HUES6 (cell line): Measurements from ENCODE around the gene TCOF1.

Source experiments
- H3K27ac ChIP-seq: 2 replicates; pipeline ENCODE4 v1.7.0; 2013; ENCODE audit warnings: low read depth, mild to moderate bottlenecking, low read length, inconsistent platforms
- H3K27me3 ChIP-seq: 2 replicates; pipeline ENCODE4 v1.6.1; 2013; ENCODE audit warnings: low read length; ENCODE audit not compliant: control insufficient read depth, insufficient read depth
- H3K36me3 ChIP-seq: 2 replicates; pipeline ENCODE4 v1.6.1; 2013; ENCODE audit warnings: low read length; ENCODE audit not compliant: control insufficient read depth, insufficient read depth
- H3K4me1 ChIP-seq: 2 replicates; pipeline ENCODE4 v1.6.1; 2013; ENCODE audit warnings: low read length; ENCODE audit not compliant: control insufficient read depth, insufficient read depth
- H3K4me3 ChIP-seq: 2 replicates; pipeline ENCODE4 v1.5.1; 2013; ENCODE audit warnings: low read depth, low read length
- H3K9ac ChIP-seq: one replicate; pipeline ENCODE4 v1.6.1; 2013; ENCODE audit warnings: mild to moderate bottlenecking, low read length
- H3K9me3 ChIP-seq: 2 replicates; pipeline ENCODE4 v1.6.1; 2013; ENCODE audit warnings: low read depth, low read length; ENCODE audit not compliant: control insufficient read depth, insufficient read depth

TCOF1 gene

GRCh38 chr5:150374651-150375050 lies 17.2 kb downstream of the TCOF1 start:
- no peaks in the 10 kb centered on the region for H3K9me3 ChIP-seq
- no peak overlapping the region for H3K27ac ChIP-seq
- H3K4me3 ChIP-seq, result no peak overlapping the region
- H3K4me1 ChIP-seq, result no peaks in the 10 kb centered on the region
- H3K9ac ChIP-seq, result no peak overlapping the region
- peaks cover 100% of the 10 kb centered on the region for H3K36me3 ChIP-seq
- H3K27me3 ChIP-seq, result no peaks in the 10 kb centered on the region

- Histone ChIP-seq H3K4me1 (no peaks in the 10 kb centered on the region), H3K9me3 (no peaks in the 10 kb centered on the region), H3K4me3 (no peak overlapping the region), H3K9ac (peak overlapping the region; percentile 10), H3K27me3 (no peaks in the 10 kb centered on the region), H3K36me3 (peaks cover 100% of the 10 kb centered on the region), H3K27ac (no peak overlapping the region)
Measured at GRCh38 chr5:150376799-150377771, 19.6 kb downstream of the TCOF1 start.

GRCh38 chr5:150377964-150378694 lies 20.6 kb downstream of the TCOF1 start:
- Histone ChIP-seq H3K27me3 (no peaks in the 10 kb centered on the region), H3K27ac (no peak overlapping the region), H3K9ac (no peak overlapping the region), H3K4me3 (no peak overlapping the region), H3K36me3 (peaks cover 100% of the 10 kb centered on the region), H3K9me3 (no peaks in the 10 kb centered on the region), H3K4me1 (no peaks in the 10 kb centered on the region)

GRCh38 chr5:150384701-150385100 lies 27.2 kb downstream of the TCOF1 start:
- no peak overlapping the region for H3K9ac ChIP-seq
- H3K27me3 ChIP-seq, result no peaks in the 10 kb centered on the region
- no peak overlapping the region for H3K4me3 ChIP-seq
- H3K4me1 ChIP-seq, result no peaks in the 10 kb centered on the region
- H3K9me3 ChIP-seq, result no peaks in the 10 kb centered on the region
- no peak overlapping the region for H3K27ac ChIP-seq
- H3K36me3 ChIP-seq, result peaks cover 100% of the 10 kb centered on the region

GRCh38 chr5:150386024-150386855 lies 28.7 kb downstream of the TCOF1 start:
- Histone ChIP-seq H3K27me3 (no peaks in the 10 kb centered on the region), H3K9me3 (no peaks in the 10 kb centered on the region), H3K4me1 (no peaks in the 10 kb centered on the region), H3K27ac (no peak overlapping the region), H3K9ac (no peak overlapping the region), H3K36me3 (peaks cover 100% of the 10 kb centered on the region), H3K4me3 (no peak overlapping the region)

GRCh38 chr5:150389531-150390266 lies 32.2 kb downstream of the TCOF1 start:
- H3K27me3 ChIP-seq, result no peaks in the 10 kb centered on the region
- H3K9ac ChIP-seq, result no peak overlapping the region
- peaks cover 100% of the 10 kb centered on the region for H3K36me3 ChIP-seq
- no peak overlapping the region for H3K27ac ChIP-seq
- H3K4me1 ChIP-seq, result no peaks in the 10 kb centered on the region
- no peaks in the 10 kb centered on the region for H3K9me3 ChIP-seq
- H3K4me3 ChIP-seq, result no peak overlapping the region

GRCh38 chr5:150391064-150391834 lies 33.8 kb downstream of the TCOF1 start:
- no peaks in the 10 kb centered on the region for H3K27me3 ChIP-seq
- H3K4me1 ChIP-seq, result no peaks in the 10 kb centered on the region
- H3K9ac ChIP-seq, result no peak overlapping the region
- no peaks in the 10 kb centered on the region for H3K9me3 ChIP-seq
- H3K36me3 ChIP-seq, result peaks cover 100% of the 10 kb centered on the region
- no peak overlapping the region for H3K27ac ChIP-seq
- no peak overlapping the region for H3K4me3 ChIP-seq

GRCh38 chr5:150391986-150392385 lies 34.5 kb downstream of the TCOF1 start:
- Histone ChIP-seq H3K9me3 (no peaks in the 10 kb centered on the region), H3K4me3 (no peak overlapping the region), H3K9ac (no peak overlapping the region), H3K36me3 (peaks cover 100% of the 10 kb centered on the region), H3K27ac (no peak overlapping the region), H3K4me1 (no peaks in the 10 kb centered on the region), H3K27me3 (no peaks in the 10 kb centered on the region)

GRCh38 chr5:150392680-150393079 lies 35.2 kb downstream of the TCOF1 start:
- Histone ChIP-seq H3K36me3 (peaks cover 100% of the 10 kb centered on the region), H3K27me3 (no peaks in the 10 kb centered on the region), H3K9me3 (no peaks in the 10 kb centered on the region)

More at GRCh38 chr5:150392680-150393079, 35.2 kb downstream of the TCOF1 start:
- H3K9ac ChIP-seq, result no peak overlapping the region
- H3K4me3 ChIP-seq, result no peak overlapping the region
- no peaks in the 10 kb centered on the region for H3K4me1 ChIP-seq
- H3K27ac ChIP-seq, result no peak overlapping the region
